Measurements from ENCODE around the gene STOX2.

STOX2 gene

GRCh38 chr4:183986291-183986970 is 81.3 kb downstream of the STOX2 start:
- no peak for DNase-seq (ENCODE audit: low read depth in 3 of 3)

- no peak for DNase-seq (ENCODE audit: low read depth in 3 of 3)
Measured at GRCh38 chr4:183986971-183987946, 82.2 kb downstream of the STOX2 start.

- no peak for DNase-seq (ENCODE audit: low read depth in 3 of 3)
Measured at GRCh38 chr4:183987987-183988392, 82.9 kb downstream of the STOX2 start.

- no peak for DNase-seq (ENCODE audit: low read depth in 3 of 3)
Measured at GRCh38 chr4:183988874-183989273, 83.8 kb downstream of the STOX2 start.

GRCh38 chr4:183989461-183989860 is 84.4 kb downstream of the STOX2 start:
- no peak for DNase-seq (ENCODE audit: low read depth in 3 of 3)

- no peak for DNase-seq (ENCODE audit: low read depth in 3 of 3)
Measured at GRCh38 chr4:183989931-183990330, 84.8 kb downstream of the STOX2 start.

- no peak for DNase-seq (ENCODE audit: low read depth in 3 of 3)
Measured at GRCh38 chr4:183993676-183994075, 88.6 kb downstream of the STOX2 start.

- DNase-seq (ENCODE audit: low read depth in 3 of 3): no peak
Measured at GRCh38 chr4:183995570-183995969, 90.5 kb downstream of the STOX2 start.

- DNase-seq (ENCODE audit: low read depth in 3 of 3): no peak
Measured at GRCh38 chr4:183996868-183997267, 91.8 kb downstream of the STOX2 start.

GRCh38 chr4:183999435-183999834 is 94.3 kb downstream of the STOX2 start:
- DNase-seq (ENCODE audit: low read depth in 3 of 3): no peak

GRCh38 chr4:184000457-184001396 is 95.6 kb downstream of the STOX2 start:
- no peak for DNase-seq (ENCODE audit: low read depth in 3 of 3)

- no peak for DNase-seq (ENCODE audit: low read depth in 3 of 3)
Measured at GRCh38 chr4:184003433-184003832, 98.3 kb downstream of the STOX2 start.

- no peak for DNase-seq (ENCODE audit: low read depth in 3 of 3)
Measured at GRCh38 chr4:184007891-184008290, 102.8 kb downstream of the STOX2 start.

- DNase-seq (ENCODE audit: low read depth in 3 of 3): no peak
Measured at GRCh38 chr4:184010696-184011095, 105.6 kb downstream of the STOX2 start.

- DNase-seq (ENCODE audit: low read depth in 3 of 3): no peak
Measured at GRCh38 chr4:184011826-184012380, 106.8 kb downstream of the STOX2 start.

- no peak for DNase-seq (ENCODE audit: low read depth in 3 of 3)
Measured at GRCh38 chr4:184012937-184013336, 107.8 kb downstream of the STOX2 start.

- no peak for DNase-seq (ENCODE audit: low read depth in 3 of 3)
Measured at GRCh38 chr4:184014301-184014700, 109.2 kb downstream of the STOX2 start.

- no peak for DNase-seq (ENCODE audit: low read depth in 3 of 3)
Measured at GRCh38 chr4:184016759-184017668, 111.9 kb downstream of the STOX2 start.

- no peak for DNase-seq (ENCODE audit: low read depth in 3 of 3)
Measured at GRCh38 chr4:184019076-184019475, 114.0 kb downstream of the STOX2 start.
